K562 (cell line): ENCODE measurements around the gene LHPP.

Experiments
- CHD1 ChIP-seq: fragments of 200-600 bp; sonication (generic); IDR thresholded peaks from one replicate; pipeline ENCODE4 v1.6.1; 2012; ENCODE audit warnings: mild to moderate bottlenecking, moderate library complexity, low read length, inconsistent platforms
- CREBBP ChIP-seq: IDR thresholded peaks from one replicate; pipeline ENCODE4 v1.6.1; 2012; ENCODE audit warnings: low read depth, mild to moderate bottlenecking, control low read depth, inconsistent platforms, low read length
- EP300 ChIP-seq: IDR thresholded peaks from 2 replicates; pipeline ENCODE4 v1.6.1; 2012; ENCODE audit warnings: low read length, improper control_type of control experiment
- EZH2 ChIP-seq: IDR thresholded peaks from 2 replicates; pipeline ENCODE4 v1.6.1; 2012; ENCODE audit warnings: low read depth, mild to moderate bottlenecking, inconsistent platforms, low read length, borderline replicate concordance
- FIP1L1 ChIP-seq: fragments of 200-400 bp; formaldehyde crosslinking; IDR thresholded peaks from 2 replicates; pipeline ENCODE4 v1.6.1; 2018; ENCODE audit warnings: mild to moderate bottlenecking, low read depth, low read length; ENCODE audit not compliant: poor library complexity, severe bottlenecking
- HCFC1 ChIP-seq: IDR thresholded peaks from 2 replicates; pipeline ENCODE4 v1.6.1; 2012; ENCODE audit warnings: low read depth, low read length, improper control_type of control experiment
- HDAC2 ChIP-seq: fragments of 450-650 bp; IDR thresholded peaks from 2 replicates; pipeline ENCODE4 v1.6.1; 2016; ENCODE audit warnings: mild to moderate bottlenecking
- ILK ChIP-seq: fragments of 450-650 bp; IDR thresholded peaks from 2 replicates; pipeline ENCODE4 v1.6.1; 2016; ENCODE audit warnings: missing genetic modification characterization, low read depth, mild to moderate bottlenecking, missing compliant biosample characterization, moderate library complexity, borderline replicate concordance
- NR4A1 ChIP-seq, 2 experiments: fragments of 250-450 bp in 1 of 2; fragments of 450-650 bp in 1 of 2; sonication (Bioruptor Pico) in 1 of 2; IDR thresholded peaks; 2 replicates each; pipeline versions ENCODE4 v1.4.0 to v1.6.1; 2016 to 2020; ENCODE audit warnings: mild to moderate bottlenecking in 2 of 2, missing compliant biosample characterization in 1 of 2, missing genetic modification characterization in 1 of 2, moderate library complexity in 1 of 2
- POLR2A ChIP-seq: fragments of 450-650 bp; conservative IDR thresholded peaks from 2 replicates; pipeline ENCODE4 v1.6.1; 2016
- SETDB1 ChIP-seq: IDR thresholded peaks from one replicate; pipeline ENCODE4 v1.6.1; 2012; ENCODE audit warnings: low read length, control low read depth, inconsistent platforms
- SRF ChIP-seq, 2 experiments: fragments of 250-450, 450-650 bp in 1 of 2; sonication (Bioruptor Pico) in 1 of 2; sonication (generic) in 1 of 2; formaldehyde crosslinking; IDR thresholded peaks; 2 replicates each; pipeline versions ENCODE4 v1.5.0 to v1.5.1; 2020 to 2022; ENCODE audit warnings: mild to moderate bottlenecking in 1 of 2, missing genetic modification reagents in 1 of 2
- ZNF583 ChIP-seq: fragments of 250-450 bp; sonication (Bioruptor Pico); IDR thresholded peaks from 2 replicates; pipeline ENCODE4 v1.4.0; 2020
- TF ChIP-seq, protein P1 (sequence below), 3 experiments: IDR thresholded peaks in 2 of 3; conservative IDR thresholded peaks in 1 of 3; 2 replicates each; pipeline ENCODE4 v1.5.1; 2011 to 2012; ENCODE audit warnings: low read length in 3 of 3, mild to moderate bottlenecking in 3 of 3, control low read depth in 2 of 3, improper control_type of control experiment in 1 of 3, inconsistent platforms in 1 of 3, low read depth in 1 of 3, mixed read lengths in 1 of 3, moderate library complexity in 1 of 3; ENCODE audit not compliant: insufficient read depth in 2 of 3

DNA sequence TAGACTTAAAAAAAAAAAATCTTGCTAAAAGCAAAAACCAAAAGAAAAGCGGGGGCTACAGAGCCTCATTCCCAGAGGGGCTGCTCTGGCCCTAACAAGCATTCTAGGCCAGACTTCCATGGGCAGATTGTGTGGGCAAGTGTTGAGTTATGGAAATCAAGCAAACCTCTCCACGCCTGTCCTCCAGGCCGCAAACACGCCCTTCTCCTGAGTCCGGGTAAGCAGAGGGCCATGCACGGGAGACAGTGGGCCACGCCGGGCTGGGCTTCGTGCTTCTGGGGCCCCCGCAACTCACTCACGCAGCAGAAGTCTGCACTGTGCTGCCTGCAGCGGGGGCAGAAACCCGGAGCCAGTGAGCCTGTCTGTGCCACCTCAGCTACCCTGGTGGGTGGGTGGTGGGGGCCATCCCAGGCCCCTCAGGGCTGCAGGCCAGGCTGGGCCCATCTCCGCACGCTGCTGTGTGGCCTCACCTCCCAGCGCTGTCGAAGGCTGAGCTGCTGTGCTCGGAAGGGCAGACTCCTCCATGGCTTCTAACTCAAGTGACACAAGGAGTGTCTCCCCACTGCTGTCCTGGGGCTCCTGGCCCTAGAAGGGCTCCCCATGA is 156.9 kb downstream of the LHPP start:
- TF ChIP-seq ZNF583 (CRISPR knock-in tag) (no peak), SRF (CRISPR knock-in tag; IDR thresholded peaks at IDR 0.05) (no peak), POLR2A (no peak), HCFC1 (no peak), FIP1L1 (no peak), HDAC2 (no peak), CREBBP (no peak), EZH2 (no peak), SETDB1 (no peak), ILK (tag) (no peak), CHD1 (no peak), EP300 (no peak), NR4A1 (CRISPR knock-in tag; IDR thresholded peaks at IDR 0.05) (no peak), NR4A1 (tag; IDR thresholded peaks at IDR 0.05) (no peak)
- TF ChIP-seq, protein P1, sequence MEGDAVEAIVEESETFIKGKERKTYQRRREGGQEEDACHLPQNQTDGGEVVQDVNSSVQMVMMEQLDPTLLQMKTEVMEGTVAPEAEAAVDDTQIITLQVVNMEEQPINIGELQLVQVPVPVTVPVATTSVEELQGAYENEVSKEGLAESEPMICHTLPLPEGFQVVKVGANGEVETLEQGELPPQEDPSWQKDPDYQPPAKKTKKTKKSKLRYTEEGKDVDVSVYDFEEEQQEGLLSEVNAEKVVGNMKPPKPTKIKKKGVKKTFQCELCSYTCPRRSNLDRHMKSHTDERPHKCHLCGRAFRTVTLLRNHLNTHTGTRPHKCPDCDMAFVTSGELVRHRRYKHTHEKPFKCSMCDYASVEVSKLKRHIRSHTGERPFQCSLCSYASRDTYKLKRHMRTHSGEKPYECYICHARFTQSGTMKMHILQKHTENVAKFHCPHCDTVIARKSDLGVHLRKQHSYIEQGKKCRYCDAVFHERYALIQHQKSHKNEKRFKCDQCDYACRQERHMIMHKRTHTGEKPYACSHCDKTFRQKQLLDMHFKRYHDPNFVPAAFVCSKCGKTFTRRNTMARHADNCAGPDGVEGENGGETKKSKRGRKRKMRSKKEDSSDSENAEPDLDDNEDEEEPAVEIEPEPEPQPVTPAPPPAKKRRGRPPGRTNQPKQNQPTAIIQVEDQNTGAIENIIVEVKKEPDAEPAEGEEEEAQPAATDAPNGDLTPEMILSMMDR (IDR thresholded peaks at IDR 0.05 in 2 of 3, conservative IDR thresholded peaks at IDR 0.05 in 1 of 3; ENCODE audit: insufficient read depth in 2 of 3, low read depth in 1 of 3, low read length in 3 of 3), result no peak
